Lower lobe of right lung (tissue), 2 donors: ENCODE data around the gene FABP2. TPM values are rescaled to one million over a fixed set of nuclear protein-coding genes. Genes with fewer than 3 reads are reported as not detected.
A peak's percentile ranks its signal among the peaks of the same experiment; 100 is the strongest.
"Not testable (repeated sequence)": the region's sequence is repeated elsewhere in the genome, so short reads cannot be mapped to it uniquely, and the experiment has no call there.

Source experiments
- ATAC-seq, 2 donors: fragments of 200-7000 bp; cut with Tn5 transposase; one replicate each; pipeline ENCODE4 v1.9.1; 2020 to 2022; ENCODE audit warnings: mild to moderate bottlenecking in 2 of 2, moderate library complexity in 2 of 2
- DNase-seq: peaks from one replicate; pipeline ENCODE4 v3.0.0-alpha.2; 2020
- H3K27ac ChIP-seq: fragments of 200-600 bp; one replicate; pipeline ENCODE4 v1.8.0; 2022
- H3K27me3 ChIP-seq: fragments of 200-600 bp; one replicate; pipeline ENCODE4 v1.8.0; 2022; ENCODE audit warnings: low read depth
- H3K36me3 ChIP-seq: fragments of 200-600 bp; one replicate; pipeline ENCODE4 v1.8.0; 2022; ENCODE audit warnings: mild to moderate bottlenecking
- H3K4me1 ChIP-seq: fragments of 200-600 bp; one replicate; pipeline ENCODE4 v1.8.0; 2022
- H3K4me3 ChIP-seq: fragments of 200-600 bp; one replicate; pipeline ENCODE4 v1.8.0; 2022; ENCODE audit warnings: mild to moderate bottlenecking
- H3K9me3 ChIP-seq: fragments of 200-600 bp; one replicate; pipeline ENCODE4 v1.8.0; 2022
- CTCF ChIP-seq: fragments of 200-600 bp; IDR thresholded peaks from one replicate; pipeline ENCODE4 v1.8.0; 2022; ENCODE audit warnings: antibody characterized with exemption, mild to moderate bottlenecking
- intact Hi-C: fragments of 100-400 bp; cut with DNase I; formaldehyde crosslinking; loops from one replicate; pipeline ENCODE4 v1.11.0; 2022
- total RNA-seq: library from RNA; stranded (reverse); fragmentation: NEBNext Ultra II Directional; extraction: Animal tissue kit (Norgen Biotek cat#: 25700); gene quantifications from one replicate; pipeline ENCODE4 v1.2.1, GENCODE V29; 2021
- donor health status: DM: no; HTN: yes; CAD: no; lungs with severe emphysema.

The FABP2 gene
- total RNA-seq, 1 donor from 2014 or later = not detected

GRCh38 chr4:119339895-119340294 lies 18.0 kb upstream of the FABP2 start:
- intact Hi-C loops, H3K36me3 ChIP-seq, H3K27ac ChIP-seq, H3K4me3 ChIP-seq, H3K27me3 ChIP-seq, H3K9me3 ChIP-seq, H3K4me1 ChIP-seq, DNase-seq, ATAC-seq: not testable (repeated sequence)

- intact Hi-C loops = no loop called here
- Histone ChIP-seq H3K4me3 (no peak overlapping the region), H3K4me1 (no peaks in the 10 kb centered on the region), H3K36me3 (no peaks in the 10 kb centered on the region), H3K27me3 (no peaks in the 10 kb centered on the region), H3K27ac (no peak overlapping the region), H3K9me3 (no peaks in the 10 kb centered on the region)
- ATAC-seq (peak; percentile 78 to 81), DNase-seq (no peak)
- no peak for TF ChIP-seq CTCF
Measured at GRCh38 chr4:119337010-119337409, 15.1 kb upstream of the FABP2 start.

GRCh38 chr4:119336332-119336979 lies 14.5 kb upstream of the FABP2 start:
- H3K4me3 ChIP-seq, DNase-seq, H3K27ac ChIP-seq, H3K9me3 ChIP-seq, H3K36me3 ChIP-seq, intact Hi-C loops, H3K4me1 ChIP-seq, H3K27me3 ChIP-seq: not testable (repeated sequence)
- ATAC-seq = peak; percentile 74 to 78

GRCh38 chr4:119329835-119330620 lies 8.1 kb upstream of the FABP2 start:
- Histone ChIP-seq H3K27me3 (no peaks in the 10 kb centered on the region), H3K36me3 (no peaks in the 10 kb centered on the region), H3K4me3 (no peak overlapping the region), H3K4me1 (no peaks in the 10 kb centered on the region), H3K9me3 (no peaks in the 10 kb centered on the region), H3K27ac (no peak overlapping the region)
- DNase-seq (no peak), ATAC-seq (no peak)
- TF ChIP-seq CTCF = no peak
- intact Hi-C loops = no loop called here

- H3K4me3 ChIP-seq = no peak overlapping the region
- DNase-seq (no peak), ATAC-seq (no peak)
- TF ChIP-seq CTCF = no peak
- H3K27ac ChIP-seq = no peak overlapping the region
- intact Hi-C loops = no loop called here
- no peaks in the 10 kb centered on the region for H3K36me3 ChIP-seq
- no peaks in the 10 kb centered on the region for H3K4me1 ChIP-seq
- no peaks in the 10 kb centered on the region for H3K27me3 ChIP-seq
- H3K9me3 ChIP-seq = no peaks in the 10 kb centered on the region
Measured at GRCh38 chr4:119328695-119329094, 6.8 kb upstream of the FABP2 start.

GRCh38 chr4:119317990-119318389 lies 3.9 kb downstream of the FABP2 start:
- no peaks in the 10 kb centered on the region for H3K4me1 ChIP-seq
- no peaks in the 10 kb centered on the region for H3K27me3 ChIP-seq
- intact Hi-C loops = loop anchor here (10.0 kb wide), 1 partner anchor 737 kb away; no protein-coding TSS in a partner anchor
- no peak for TF ChIP-seq CTCF
- no peak overlapping the region for H3K4me3 ChIP-seq
- DNase-seq (no peak), ATAC-seq (no peak)
- no peaks in the 10 kb centered on the region for H3K9me3 ChIP-seq
- no peaks in the 10 kb centered on the region for H3K36me3 ChIP-seq
- H3K27ac ChIP-seq = no peak overlapping the region
